ENCODE measurements around the gene TTYH1.

- TF ChIP-seq CTCF (IDR thresholded peaks at IDR 0.05) (no peak), POLR2A (IDR thresholded peaks at IDR 0.05) (no peak)
These were observed 15.3 kb downstream of the TTYH1 start for GRCh38 chr19:54430306-54431254.
